SU-DHL-6 (cell line): ENCODE data around the gene ALKBH4.

Source experiments
- H2AFZ ChIP-seq: fragments of 200-600 bp; sonication (generic); 2 replicates; pipeline ENCODE4 v1.6.1; 2014; ENCODE audit warnings: low read depth, mild to moderate bottlenecking, moderate library complexity, mixed read lengths, antibody characterized with exemption, low read length; ENCODE audit not compliant: severe bottlenecking
- H3F3A ChIP-seq: fragments of 200-600 bp; shearing (Covaris generic); 2 replicates; pipeline ENCODE4 v1.6.0; 2016; ENCODE audit warnings: antibody characterized with exemption, mild to moderate bottlenecking; ENCODE audit not compliant: insufficient read depth
- H3K27ac ChIP-seq: fragments of 200-600 bp; sonication (generic); 2 replicates; pipeline ENCODE4 v1.5.1; 2016; ENCODE audit warnings: low read depth, mild to moderate bottlenecking, low read length, moderate library complexity, mixed read lengths
- H3K27me3 ChIP-seq: fragments of 200-600 bp; sonication (generic), shearing (Covaris generic); 2 replicates; pipeline ENCODE4 v1.6.0; 2014; ENCODE audit warnings: mild to moderate bottlenecking, low read length
- H3K36me3 ChIP-seq: fragments of 200-600 bp; sonication (generic); 2 replicates; pipeline ENCODE4 v1.6.1; 2014; ENCODE audit warnings: mild to moderate bottlenecking, low read length, mixed read lengths
- H3K4me2 ChIP-seq: fragments of 300-600, 200-600 bp; shearing (Covaris generic), sonication (generic); 2 replicates; pipeline ENCODE4 v1.6.0; 2014; ENCODE audit warnings: low read length, low read depth, mild to moderate bottlenecking; ENCODE audit not compliant: poor library complexity, severe bottlenecking
- H3K4me3 ChIP-seq: fragments of 200-600 bp; sonication (generic); 2 replicates; pipeline ENCODE4 v1.5.1; 2014; ENCODE audit warnings: antibody characterized with exemption, low read length, mild to moderate bottlenecking, mixed read lengths; ENCODE audit not compliant: insufficient read depth, poor library complexity, severe bottlenecking
- H3K79me2 ChIP-seq: fragments of 200-600 bp; sonication (generic); 2 replicates; pipeline ENCODE4 v1.6.1; 2014; ENCODE audit warnings: mild to moderate bottlenecking, low read length, moderate library complexity; ENCODE audit not compliant: insufficient read depth
- H3K9ac ChIP-seq: fragments of 200-600 bp; sonication (generic); 2 replicates; pipeline ENCODE4 v1.7.0; 2014; ENCODE audit warnings: mild to moderate bottlenecking, low read length
- H3K9me2 ChIP-seq: fragments of 200-600 bp; sonication (generic); replicated peaks from 2 replicates; pipeline ENCODE4 v1.6.1; 2014; ENCODE audit warnings: low read length; ENCODE audit not compliant: insufficient read depth
- H3K9me3 ChIP-seq: fragments of 200-600 bp; sonication (generic); 2 replicates; pipeline ENCODE4 v1.6.1; 2014; ENCODE audit warnings: low read length, mixed read lengths; ENCODE audit not compliant: insufficient read depth
- H4K20me1 ChIP-seq: fragments of 200-600 bp; sonication (generic); 2 replicates; pipeline ENCODE4 v1.6.1; 2014; ENCODE audit warnings: low read depth, mild to moderate bottlenecking, antibody characterized with exemption, low read length, moderate library complexity, mixed read lengths
- EZH2phosphoT487 ChIP-seq: fragments of 200-600 bp; sonication (generic), shearing (Covaris generic); conservative IDR thresholded peaks from 2 replicates; pipeline ENCODE4 v1.6.1; 2018; ENCODE audit warnings: mild to moderate bottlenecking, antibody characterized with exemption, low read length, moderate library complexity, mixed read lengths
- TF ChIP-seq, protein P1 (sequence below): fragments of 200-600 bp; sonication (generic); IDR thresholded peaks from one replicate; pipeline ENCODE4 v1.5.1; 2017; ENCODE audit warnings: antibody characterized with exemption, mild to moderate bottlenecking, low read length, moderate library complexity; ENCODE audit not compliant: insufficient read depth, poor library complexity, severe bottlenecking

The ALKBH4 gene

DNA sequence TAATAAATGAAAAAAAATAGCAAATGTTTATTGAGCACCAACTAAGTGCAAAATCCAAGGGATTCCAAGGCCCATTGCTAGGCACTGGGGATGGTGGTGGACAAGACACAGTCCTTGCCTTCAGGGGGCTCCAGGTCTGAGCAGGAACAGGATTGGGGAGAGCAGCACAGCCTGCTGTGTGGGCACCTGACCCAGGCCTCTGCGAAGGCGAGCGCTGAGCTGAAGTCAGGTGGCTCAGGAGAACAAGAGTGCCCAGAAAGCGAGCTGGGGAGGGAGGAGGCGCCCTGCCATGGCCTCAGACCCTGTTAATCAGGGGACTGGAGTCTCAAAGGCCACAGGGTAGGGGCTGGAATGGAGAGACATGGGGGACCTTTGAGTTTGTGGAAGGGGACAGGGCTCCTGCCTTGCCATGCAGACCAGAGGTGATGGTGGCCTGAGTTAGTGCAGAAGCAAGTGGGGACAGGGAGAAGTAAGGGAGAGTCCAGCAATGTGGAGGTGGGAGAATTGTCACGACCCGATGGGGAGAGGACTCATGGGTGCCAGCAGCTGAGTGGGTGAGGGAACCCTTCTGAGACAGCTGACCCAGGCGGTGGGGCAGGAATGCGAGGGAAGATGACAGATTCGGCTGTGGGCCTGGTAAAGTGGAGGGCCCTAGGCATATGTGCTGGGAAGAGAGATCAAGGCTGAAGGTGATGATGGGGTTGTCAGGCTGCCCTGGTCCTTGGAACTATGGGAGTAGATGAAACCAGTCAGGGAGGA lies 35.3 kb downstream of the ALKBH4 start:
- H2AFZ ChIP-seq: no peak overlapping the region
- H3K9ac ChIP-seq: no peak overlapping the region
- H3K27ac ChIP-seq: peak overlapping the region; percentile 92

DNA sequence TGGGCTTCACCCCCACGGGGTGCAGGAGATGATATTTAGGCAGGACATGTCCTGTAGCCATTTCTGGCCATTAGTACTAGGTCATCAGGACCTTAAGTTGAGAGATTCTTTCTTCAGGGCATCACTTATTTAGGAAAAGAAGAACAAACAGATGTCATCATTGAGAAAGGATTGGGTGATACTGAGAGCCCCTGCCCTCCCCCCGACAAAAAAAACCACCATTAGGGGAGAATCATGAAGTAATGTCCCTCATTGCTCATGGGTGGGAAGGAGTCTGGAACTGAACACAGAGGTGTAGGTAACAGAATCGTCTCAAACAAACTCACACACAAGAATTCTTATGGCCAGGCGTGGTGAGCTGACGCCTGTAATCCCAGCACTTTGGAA lies 37.7 kb downstream of the ALKBH4 start:
- TF ChIP-seq EZH2phosphoT487: no peak
- TF ChIP-seq, protein P1, sequence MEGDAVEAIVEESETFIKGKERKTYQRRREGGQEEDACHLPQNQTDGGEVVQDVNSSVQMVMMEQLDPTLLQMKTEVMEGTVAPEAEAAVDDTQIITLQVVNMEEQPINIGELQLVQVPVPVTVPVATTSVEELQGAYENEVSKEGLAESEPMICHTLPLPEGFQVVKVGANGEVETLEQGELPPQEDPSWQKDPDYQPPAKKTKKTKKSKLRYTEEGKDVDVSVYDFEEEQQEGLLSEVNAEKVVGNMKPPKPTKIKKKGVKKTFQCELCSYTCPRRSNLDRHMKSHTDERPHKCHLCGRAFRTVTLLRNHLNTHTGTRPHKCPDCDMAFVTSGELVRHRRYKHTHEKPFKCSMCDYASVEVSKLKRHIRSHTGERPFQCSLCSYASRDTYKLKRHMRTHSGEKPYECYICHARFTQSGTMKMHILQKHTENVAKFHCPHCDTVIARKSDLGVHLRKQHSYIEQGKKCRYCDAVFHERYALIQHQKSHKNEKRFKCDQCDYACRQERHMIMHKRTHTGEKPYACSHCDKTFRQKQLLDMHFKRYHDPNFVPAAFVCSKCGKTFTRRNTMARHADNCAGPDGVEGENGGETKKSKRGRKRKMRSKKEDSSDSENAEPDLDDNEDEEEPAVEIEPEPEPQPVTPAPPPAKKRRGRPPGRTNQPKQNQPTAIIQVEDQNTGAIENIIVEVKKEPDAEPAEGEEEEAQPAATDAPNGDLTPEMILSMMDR: no peak
- peaks cover 72% of the 10 kb centered on the region for H3F3A ChIP-seq
- peak overlapping the region; percentile 70 for H3K4me2 ChIP-seq
- no peaks in the 10 kb centered on the region for H3K79me2 ChIP-seq
- H2AFZ ChIP-seq: no peak overlapping the region
- H3K4me3 ChIP-seq: peak overlapping the region; percentile 13
- H3K9me2 ChIP-seq: no peaks in the 10 kb centered on the region
- H3K9me3 ChIP-seq: no peaks in the 10 kb centered on the region
- H3K27ac ChIP-seq: peak overlapping the region; percentile 97
- no peaks in the 10 kb centered on the region for H4K20me1 ChIP-seq
- H3K9ac ChIP-seq: peak overlapping the region; percentile 64
- H3K36me3 ChIP-seq: no peaks in the 10 kb centered on the region
- H3K27me3 ChIP-seq: no peaks in the 10 kb centered on the region

More for the DNA sequence above, 35.3 kb downstream of the ALKBH4 start:
- Histone ChIP-seq H3K9me2 (no peaks in the 10 kb centered on the region), H4K20me1 (no peaks in the 10 kb centered on the region), H3F3A (peaks cover 64% of the 10 kb centered on the region), H3K36me3 (no peaks in the 10 kb centered on the region), H3K79me2 (peaks cover 8% of the 10 kb centered on the region), H3K4me3 (no peak overlapping the region), H3K9me3 (no peaks in the 10 kb centered on the region), H3K27me3 (no peaks in the 10 kb centered on the region), H3K4me2 (no peak overlapping the region)
- no peak for TF ChIP-seq EZH2phosphoT487
- TF ChIP-seq, protein P1: no peak

DNA sequence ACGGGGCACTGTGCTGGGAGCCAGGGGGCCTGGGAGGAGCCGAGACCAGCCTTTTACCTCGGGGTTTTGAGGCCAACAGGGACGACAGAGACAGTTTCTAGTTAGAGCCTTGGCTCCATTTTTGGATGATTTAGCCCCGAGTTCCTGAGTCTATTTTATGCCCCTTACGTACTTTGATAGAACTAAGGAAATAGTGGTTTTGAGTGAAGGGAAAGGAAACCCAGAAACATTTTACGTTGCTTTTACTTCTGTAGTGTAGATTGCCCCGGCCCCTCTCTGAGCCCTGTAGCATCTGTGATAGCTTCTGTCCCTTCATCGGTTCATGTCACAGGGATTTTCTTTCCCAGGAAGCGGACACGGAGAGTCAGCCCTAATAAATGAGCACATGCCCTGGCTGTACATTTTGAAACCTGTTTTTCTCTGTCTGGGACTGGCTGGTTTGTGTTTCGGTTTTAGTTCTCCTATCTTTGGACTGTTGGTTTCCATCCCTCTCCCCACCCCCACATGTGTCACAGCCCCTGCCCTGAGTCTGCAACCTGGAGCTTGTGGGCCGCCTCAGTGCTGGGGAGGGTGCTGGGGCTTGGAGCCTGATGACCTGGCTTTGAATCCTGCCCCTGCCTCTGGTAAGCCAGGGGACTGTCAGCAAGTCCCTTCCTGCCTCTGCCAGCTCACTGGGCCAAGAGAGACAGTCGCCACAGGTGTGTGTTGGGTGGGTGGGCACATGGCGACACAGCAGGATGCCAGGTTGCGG lies 38.2 kb downstream of the ALKBH4 start:
- Histone ChIP-seq H3K9ac (peak overlapping the region; percentile 64), H3K9me2 (no peaks in the 10 kb centered on the region), H3K27me3 (no peaks in the 10 kb centered on the region), H3K4me2 (peak overlapping the region; percentile 70), H2AFZ (no peak overlapping the region), H3K27ac (peak overlapping the region; percentile 97), H3K36me3 (no peaks in the 10 kb centered on the region), H3F3A (peaks cover 71% of the 10 kb centered on the region), H4K20me1 (no peaks in the 10 kb centered on the region), H3K9me3 (no peaks in the 10 kb centered on the region), H3K4me3 (peak overlapping the region; percentile 30), H3K79me2 (no peaks in the 10 kb centered on the region)
- no peak for TF ChIP-seq EZH2phosphoT487
- TF ChIP-seq, protein P1: no peak
